NCI-H524 treated with DMSO at 0.1 percent for 48 hours (cell line): ENCODE data around the gene NTHL1.

Experiments
- DNase-seq: peaks from one replicate; lab custom pipeline; 2025; lab: John Stamatoyannopoulos, UW

NTHL1 gene

GRCh38 chr16:1991948-1992703, 55.5 kb downstream of the NTHL1 start:
- DNase-seq = no peak

GRCh38 chr16:1991588-1991947, 56.1 kb downstream of the NTHL1 start:
- no peak for DNase-seq

GRCh38 chr16:1991135-1991551, 56.5 kb downstream of the NTHL1 start:
- no peak for DNase-seq

GRCh38 chr16:1990351-1991134, 57.1 kb downstream of the NTHL1 start:
- no peak for DNase-seq

GRCh38 chr16:1990101-1990350, 57.6 kb downstream of the NTHL1 start:
- DNase-seq = no peak
